Fibroblast of mammary gland (primary cell): ENCODE results near the gene KCNMB2.
A peak's percentile ranks its signal among the peaks of the same experiment; 100 is the strongest.
"Not testable (repeated sequence)": the region's sequence is repeated elsewhere in the genome, so short reads cannot be mapped to it uniquely, and the experiment has no call there.

ENCODE experiments used
- DNase-seq: peaks from one replicate; pipeline ENCODE4 v3.0.0-alpha.2; 2010; ENCODE audit warnings: low read depth
- H3K4me3 ChIP-seq: 2 replicates; pipeline ENCODE4 v1.5.1; 2011; ENCODE audit warnings: low read depth, mild to moderate bottlenecking, low read length, moderate library complexity; ENCODE audit not compliant: control insufficient read depth
- TF ChIP-seq, protein P1 (sequence below): conservative IDR thresholded peaks from 2 replicates; pipeline ENCODE4 v1.5.1; 2011; ENCODE audit warnings: low read depth, low read length, inconsistent platforms; ENCODE audit not compliant: control insufficient read depth, insufficient read depth

The KCNMB2 gene

DNA sequence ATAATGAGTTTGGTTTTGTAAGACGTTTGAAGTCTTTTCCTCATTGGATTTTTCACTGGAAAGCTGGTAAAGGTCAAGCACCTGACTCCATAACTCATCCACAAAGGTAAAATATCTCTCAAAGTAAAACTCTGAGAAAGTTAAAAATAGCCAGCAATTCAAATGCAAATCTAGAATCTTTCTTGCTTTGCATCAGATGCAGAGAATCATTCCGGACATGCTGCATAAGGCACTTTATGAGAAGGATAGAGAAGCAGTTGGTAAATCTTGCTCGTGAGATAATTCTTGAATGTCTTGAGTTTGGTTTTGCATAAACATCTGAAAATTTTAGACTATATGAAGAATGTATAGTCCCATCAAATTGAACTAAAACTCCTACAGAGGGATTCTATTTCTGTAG, 9.1 kb downstream of the KCNMB2 start:
- DNase-seq = no peak
- TF ChIP-seq, protein P1, sequence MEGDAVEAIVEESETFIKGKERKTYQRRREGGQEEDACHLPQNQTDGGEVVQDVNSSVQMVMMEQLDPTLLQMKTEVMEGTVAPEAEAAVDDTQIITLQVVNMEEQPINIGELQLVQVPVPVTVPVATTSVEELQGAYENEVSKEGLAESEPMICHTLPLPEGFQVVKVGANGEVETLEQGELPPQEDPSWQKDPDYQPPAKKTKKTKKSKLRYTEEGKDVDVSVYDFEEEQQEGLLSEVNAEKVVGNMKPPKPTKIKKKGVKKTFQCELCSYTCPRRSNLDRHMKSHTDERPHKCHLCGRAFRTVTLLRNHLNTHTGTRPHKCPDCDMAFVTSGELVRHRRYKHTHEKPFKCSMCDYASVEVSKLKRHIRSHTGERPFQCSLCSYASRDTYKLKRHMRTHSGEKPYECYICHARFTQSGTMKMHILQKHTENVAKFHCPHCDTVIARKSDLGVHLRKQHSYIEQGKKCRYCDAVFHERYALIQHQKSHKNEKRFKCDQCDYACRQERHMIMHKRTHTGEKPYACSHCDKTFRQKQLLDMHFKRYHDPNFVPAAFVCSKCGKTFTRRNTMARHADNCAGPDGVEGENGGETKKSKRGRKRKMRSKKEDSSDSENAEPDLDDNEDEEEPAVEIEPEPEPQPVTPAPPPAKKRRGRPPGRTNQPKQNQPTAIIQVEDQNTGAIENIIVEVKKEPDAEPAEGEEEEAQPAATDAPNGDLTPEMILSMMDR = no peak
- no peak overlapping the region for H3K4me3 ChIP-seq

DNA sequence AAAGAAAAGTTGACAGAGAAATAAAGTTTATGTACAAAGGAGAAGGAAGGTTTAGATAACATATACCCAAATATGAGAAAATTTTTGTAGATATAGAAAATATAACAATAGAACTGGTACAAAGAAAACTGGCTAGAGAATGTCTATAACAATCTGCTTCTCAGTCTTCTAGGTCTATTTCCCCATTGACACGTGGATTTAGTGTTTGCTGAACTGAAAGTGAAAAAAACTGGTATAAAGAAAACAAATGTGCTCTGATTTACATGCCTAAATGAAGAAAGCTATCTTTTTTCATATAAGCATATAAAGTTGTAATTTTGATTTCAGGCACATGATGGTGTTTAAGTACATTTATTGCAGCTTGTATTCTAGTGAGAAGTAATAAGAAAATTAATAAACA, 9.8 kb downstream of the KCNMB2 start:
- H3K4me3 ChIP-seq = no peak overlapping the region
- no peak for DNase-seq
- TF ChIP-seq, protein P1 = no peak

GRCh38 chr3:178549426-178549825, 13.2 kb downstream of the KCNMB2 start:
- not testable (repeated sequence) for DNase-seq, H3K4me3 ChIP-seq

- TF ChIP-seq, protein P1 = no peak
- peak; percentile 56 for DNase-seq
- no peak overlapping the region for H3K4me3 ChIP-seq
Measured at GRCh38 chr3:178551916-178552321, 15.7 kb downstream of the KCNMB2 start.

DNA sequence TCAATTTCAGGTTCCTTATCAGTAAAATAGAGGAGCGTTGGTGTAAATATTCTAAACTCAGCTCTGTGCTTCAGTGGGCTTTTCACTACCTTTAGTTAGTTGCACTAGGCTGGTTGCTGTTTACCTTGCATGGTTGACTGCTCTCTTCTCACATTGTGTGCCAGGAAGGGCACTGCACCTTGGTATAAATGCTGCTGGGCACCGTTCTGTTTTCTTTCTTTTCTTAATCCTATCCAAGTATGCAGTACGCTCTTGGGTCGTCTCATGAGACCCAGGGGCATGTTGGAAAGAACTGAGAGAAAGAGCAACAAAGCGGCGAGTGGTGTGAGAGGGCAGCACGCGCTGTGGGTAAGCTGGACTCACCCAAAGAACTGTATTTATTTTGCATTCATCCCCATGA, 22.4 kb downstream of the KCNMB2 start:
- no peak for DNase-seq
- H3K4me3 ChIP-seq = no peak overlapping the region
- TF ChIP-seq, protein P1 = no peak

- TF ChIP-seq, protein P1 = no peak
- DNase-seq = no peak
- H3K4me3 ChIP-seq = no peak overlapping the region
Measured at GRCh38 chr3:178560759-178561158, 24.5 kb downstream of the KCNMB2 start.

GRCh38 chr3:178561239-178561638, 25.0 kb downstream of the KCNMB2 start:
- H3K4me3 ChIP-seq = no peak overlapping the region
- DNase-seq = no peak
- TF ChIP-seq, protein P1 = no peak
